Aorta (tissue), 5 donors: ENCODE results near the gene COL24A1. TPM values are rescaled to one million over a fixed set of nuclear protein-coding genes. Genes with fewer than 3 reads are reported as not detected.
"Not testable (repeated sequence)": the region's sequence is repeated elsewhere in the genome, so short reads cannot be mapped to it uniquely, and the experiment has no call there.

Source experiments
- ATAC-seq: fragments of 200-7000 bp; cut with Tn5 transposase; one replicate; pipeline ENCODE4 v1.9.1; 2022; ENCODE audit warnings: moderate library complexity; ENCODE audit not compliant: low FRiP score
- DNase-seq, 2 donors: peaks; one replicate each; pipeline ENCODE4 v3.0.0-alpha.2; 2020
- H3K27ac ChIP-seq, 2 donors: one replicate each; pipeline ENCODE4 v1.5.1; 2013; ENCODE audit warnings: low read length in 2 of 2, mild to moderate bottlenecking in 2 of 2, moderate library complexity in 2 of 2, control low read depth in 1 of 2, inconsistent platforms in 1 of 2, low read depth in 1 of 2
- H3K27me3 ChIP-seq, 2 donors: one replicate each; pipeline ENCODE4 v1.6.1; 2013; ENCODE audit warnings: control low read depth in 1 of 2, low read length in 1 of 2, mild to moderate bottlenecking in 1 of 2, moderate library complexity in 1 of 2; ENCODE audit not compliant: insufficient read depth in 2 of 2, control insufficient read depth in 1 of 2
- H3K36me3 ChIP-seq, 2 donors: one replicate each; pipeline ENCODE4 v1.6.1; 2013; ENCODE audit warnings: control low read depth in 1 of 2, low read length in 1 of 2, mild to moderate bottlenecking in 1 of 2; ENCODE audit not compliant: insufficient read depth in 2 of 2, control insufficient read depth in 1 of 2
- H3K4me1 ChIP-seq, 2 donors: one replicate each; pipeline ENCODE4 v1.6.1; 2013; ENCODE audit warnings: low read length in 2 of 2, control low read depth in 1 of 2, mild to moderate bottlenecking in 1 of 2, moderate library complexity in 1 of 2; ENCODE audit not compliant: insufficient read depth in 2 of 2, control insufficient read depth in 1 of 2
- H3K4me3 ChIP-seq, 2 donors: one replicate each; pipeline ENCODE4 v1.5.1; 2013; ENCODE audit warnings: low read length in 2 of 2, control low read depth in 1 of 2, mild to moderate bottlenecking in 1 of 2
- H3K9me3 ChIP-seq: one replicate; pipeline ENCODE4 v1.6.1; 2013; ENCODE audit warnings: mild to moderate bottlenecking, low read length; ENCODE audit not compliant: control insufficient read depth
- WGBS, 2 donors: extraction: QIAGEN DNeasy Blood & Tissue Kit; methylation state at CpG; one replicate each; pipeline ENCODE4 v1.1.7; 2013; 5-methylcytosine and 5-hydroxymethylcytosine counted together
- intact Hi-C, 2 donors: fragments of 100-400 bp; cut with DNase I; formaldehyde crosslinking; loops; one replicate each; pipeline versions ENCODE4 v1.14.2 to v1.15.0; 2022
- polyA plus RNA-seq, 2 donors: library from polyadenylated mRNA; stranded (reverse); fragments of 200-250 nt; gene quantifications; one replicate each; pipeline ENCODE4 v1.2.3, GENCODE V29; 2013
- total RNA-seq, 2 donors: library from RNA; stranded (reverse); fragmentation: NEBNext Ultra II Directional; extraction: Animal tissue kit (Norgen Biotek cat#: 25700); gene quantifications; one replicate each; pipeline ENCODE4 v1.2.1, GENCODE V29; 2021
- donor health status: healthy with polysubstance abuse.
- donor health status: Bipolar disorder and iron deficiency.
- donor health status: DM: no; HTN: no; CAD: no.
- donor health status: DM: no; HTN: no; CAD: no.
- donor health status: DM: yes; HTN: yes; CAD: no.

The COL24A1 gene
- total and polyA plus RNA-seq, 4 donors, result 0.31 to 3.0 (median 1.3) TPM

- no peaks in the 10 kb centered on the region for H3K4me1 ChIP-seq
- no peak for ATAC-seq
- intact Hi-C loops, result no loop called here
- H3K27me3 ChIP-seq, result no peaks in the 10 kb centered on the region
- no peak overlapping the region for H3K4me3 ChIP-seq
- no peak for DNase-seq
- H3K27ac ChIP-seq, result no peak overlapping the region
- H3K9me3 ChIP-seq, result no peaks in the 10 kb centered on the region
- no peaks in the 10 kb centered on the region for H3K36me3 ChIP-seq
Observed at GRCh38 chr1:85857991-85858390, 298.6 kb downstream of the COL24A1 start.

GRCh38 chr1:85850238-85850637 is 306.3 kb downstream of the COL24A1 start:
- Histone ChIP-seq H3K4me1 (no peaks in the 10 kb centered on the region), H3K27me3 (no peaks in the 10 kb centered on the region), H3K4me3 (no peak overlapping the region), H3K27ac (no peak overlapping the region), H3K9me3 (no peaks in the 10 kb centered on the region), H3K36me3 (no peaks in the 10 kb centered on the region)
- ATAC-seq (no peak), DNase-seq (no peak)
- WGBS, 2 donors, result 22 to 33% methylated on average over 2 of the region's 2 CpGs
- intact Hi-C loops, result no loop called here

- no peak for ATAC-seq
- H3K9me3 ChIP-seq, result no peaks in the 10 kb centered on the region
- H3K4me3 ChIP-seq, result no peak overlapping the region
- no peak for DNase-seq
- H3K27me3 ChIP-seq, result no peaks in the 10 kb centered on the region
- H3K36me3 ChIP-seq, result no peaks in the 10 kb centered on the region
- H3K27ac ChIP-seq, result no peak overlapping the region
- H3K4me1 ChIP-seq, result no peaks in the 10 kb centered on the region
- WGBS, 2 donors, result 64 to 66% methylated on average over 4 of the region's 4 CpGs
- intact Hi-C loops, result no loop called here
Observed at GRCh38 chr1:85849660-85850059, 306.9 kb downstream of the COL24A1 start.

- DNase-seq (no peak), ATAC-seq (no peak)
- Histone ChIP-seq H3K9me3 (no peaks in the 10 kb centered on the region), H3K27me3 (no peaks in the 10 kb centered on the region), H3K27ac (no peak overlapping the region), H3K36me3 (no peaks in the 10 kb centered on the region), H3K4me1 (no peaks in the 10 kb centered on the region), H3K4me3 (no peak overlapping the region)
- WGBS, 2 donors, result 66% methylated on average over 2 of the region's 2 CpGs
- intact Hi-C loops, result no loop called here
Observed at GRCh38 chr1:85847356-85847755, 309.2 kb downstream of the COL24A1 start.

- DNase-seq (no peak), ATAC-seq (no peak)
- H3K4me3 ChIP-seq, result no peak overlapping the region
- H3K36me3 ChIP-seq, result no peaks in the 10 kb centered on the region
- H3K27ac ChIP-seq, result no peak overlapping the region
- intact Hi-C loops, result no loop called here
- H3K9me3 ChIP-seq, result no peaks in the 10 kb centered on the region
- H3K27me3 ChIP-seq, result no peaks in the 10 kb centered on the region
- WGBS, 2 donors, result 79% methylated on average over 3 of the region's 3 CpGs
- no peaks in the 10 kb centered on the region for H3K4me1 ChIP-seq
Observed at GRCh38 chr1:85846706-85847105, 309.9 kb downstream of the COL24A1 start.

GRCh38 chr1:85839459-85839858 is 317.1 kb downstream of the COL24A1 start:
- intact Hi-C loops, result no loop called here
- ATAC-seq (no peak), DNase-seq (no peak)
- Histone ChIP-seq H3K4me3 (no peak overlapping the region), H3K9me3 (no peaks in the 10 kb centered on the region), H3K36me3 (no peaks in the 10 kb centered on the region), H3K27me3 (no peaks in the 10 kb centered on the region), H3K4me1 (no peaks in the 10 kb centered on the region), H3K27ac (no peak overlapping the region)
- 39 to 54% methylated on average over 1 of the region's 1 CpG for WGBS, 2 donors

- Histone ChIP-seq H3K4me1 (no peaks in the 10 kb centered on the region), H3K27ac (no peak overlapping the region), H3K36me3 (no peaks in the 10 kb centered on the region), H3K9me3 (no peaks in the 10 kb centered on the region), H3K4me3 (no peak overlapping the region), H3K27me3 (no peaks in the 10 kb centered on the region)
- DNase-seq, result no peak
- WGBS, 2 donors, result 64 to 67% methylated on average over 2 of the region's 2 CpGs
- intact Hi-C loops, result no loop called here
- no peak for ATAC-seq
Observed at GRCh38 chr1:85838238-85838637, 318.3 kb downstream of the COL24A1 start.

- ATAC-seq, result no peak
Observed at GRCh38 chr1:85836736-85837135, 319.8 kb downstream of the COL24A1 start.

GRCh38 chr1:85833165-85833564 is 323.4 kb downstream of the COL24A1 start:
- H3K4me3 ChIP-seq, H3K9me3 ChIP-seq, H3K36me3 ChIP-seq, H3K27me3 ChIP-seq, H3K4me1 ChIP-seq, H3K27ac ChIP-seq, ATAC-seq, intact Hi-C loops, DNase-seq: not testable (repeated sequence)
- WGBS, 2 donors, result 87 to 95% methylated on average over 1 of the region's 2 CpGs

More at GRCh38 chr1:85836736-85837135, 319.8 kb downstream of the COL24A1 start:
- WGBS, 2 donors, result 22 to 29% methylated on average over 4 of the region's 4 CpGs
- no peak overlapping the region for H3K27ac ChIP-seq
- intact Hi-C loops, result no loop called here
- no peak overlapping the region for H3K4me3 ChIP-seq
- no peaks in the 10 kb centered on the region for H3K27me3 ChIP-seq
- H3K4me1 ChIP-seq, result no peaks in the 10 kb centered on the region
- H3K36me3 ChIP-seq, result no peaks in the 10 kb centered on the region
- DNase-seq, result no peak
- H3K9me3 ChIP-seq, result no peaks in the 10 kb centered on the region
